ENCODE results near the gene SVOP. TPM values are rescaled to one million over a fixed set of nuclear protein-coding genes. Genes with fewer than 3 reads are reported as not detected.

SVOP gene
- total RNA-seq, 2 donors from 2014 or later = not detected

DNA sequence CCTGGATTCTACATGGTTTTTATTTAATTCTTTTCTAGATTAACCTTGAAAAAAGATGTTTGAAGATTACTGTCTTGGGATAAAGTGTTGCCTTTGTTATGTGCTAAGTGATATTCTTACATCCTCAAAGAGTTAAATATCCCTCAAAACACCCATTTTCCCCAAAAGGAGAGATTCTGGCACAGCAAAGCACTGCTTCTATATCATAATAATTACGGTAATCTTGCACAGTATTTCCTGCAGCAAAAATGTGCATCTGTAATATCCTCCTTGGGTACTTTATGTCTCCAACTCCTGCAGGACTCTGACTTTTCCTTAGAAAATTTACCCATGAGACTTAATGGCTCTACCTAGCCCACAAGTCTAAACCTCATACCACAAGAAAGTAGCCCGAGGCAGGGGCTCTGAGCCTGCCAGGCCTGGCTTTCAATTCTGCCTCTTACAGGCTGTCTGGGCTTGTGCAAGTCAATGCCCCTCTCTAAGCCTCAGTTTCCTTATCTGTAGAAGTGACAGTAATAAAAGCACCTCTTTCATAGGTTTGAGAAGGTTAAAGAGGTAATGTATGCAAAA is 45.8 kb downstream of the SVOP start:
- Histone ChIP-seq H3K9ac (ENCODE audit: extremely low read depth, low read length, poor library complexity, severe bottlenecking) (no peak overlapping the region), H3K4me3 (ENCODE audit: low read length) (no peak overlapping the region), H3K4me1 (ENCODE audit: control insufficient read depth, insufficient read depth, low read length) (no peaks in the 10 kb centered on the region), H3K27ac (ENCODE audit: low read depth, low read length) (no peak overlapping the region), H3K27me3 (ENCODE audit: control insufficient read depth, insufficient read depth, low read length, poor library complexity, severe bottlenecking) (peaks cover 7% of the 10 kb centered on the region), H3K9me3 (ENCODE audit: control insufficient read depth, low read length) (no peaks in the 10 kb centered on the region), H3K36me3 (ENCODE audit: control insufficient read depth, insufficient read depth, low read length) (no peaks in the 10 kb centered on the region)
- Mint-ChIP-seq H3K4me1 (no peaks in the 10 kb centered on the region), H3K27ac (no peak overlapping the region), H3K36me3 (ENCODE audit: low read depth) (no peaks in the 10 kb centered on the region), H3K27me3 (ENCODE audit: insufficient read depth) (no peaks in the 10 kb centered on the region), H3K4me3 (no peak overlapping the region), H3K9me3 (no peaks in the 10 kb centered on the region)
- TF ChIP-seq, protein P1, sequence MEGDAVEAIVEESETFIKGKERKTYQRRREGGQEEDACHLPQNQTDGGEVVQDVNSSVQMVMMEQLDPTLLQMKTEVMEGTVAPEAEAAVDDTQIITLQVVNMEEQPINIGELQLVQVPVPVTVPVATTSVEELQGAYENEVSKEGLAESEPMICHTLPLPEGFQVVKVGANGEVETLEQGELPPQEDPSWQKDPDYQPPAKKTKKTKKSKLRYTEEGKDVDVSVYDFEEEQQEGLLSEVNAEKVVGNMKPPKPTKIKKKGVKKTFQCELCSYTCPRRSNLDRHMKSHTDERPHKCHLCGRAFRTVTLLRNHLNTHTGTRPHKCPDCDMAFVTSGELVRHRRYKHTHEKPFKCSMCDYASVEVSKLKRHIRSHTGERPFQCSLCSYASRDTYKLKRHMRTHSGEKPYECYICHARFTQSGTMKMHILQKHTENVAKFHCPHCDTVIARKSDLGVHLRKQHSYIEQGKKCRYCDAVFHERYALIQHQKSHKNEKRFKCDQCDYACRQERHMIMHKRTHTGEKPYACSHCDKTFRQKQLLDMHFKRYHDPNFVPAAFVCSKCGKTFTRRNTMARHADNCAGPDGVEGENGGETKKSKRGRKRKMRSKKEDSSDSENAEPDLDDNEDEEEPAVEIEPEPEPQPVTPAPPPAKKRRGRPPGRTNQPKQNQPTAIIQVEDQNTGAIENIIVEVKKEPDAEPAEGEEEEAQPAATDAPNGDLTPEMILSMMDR (conservative IDR thresholded peaks at IDR 0.05) = no peak
- DNase-seq = no peak
- 93 to 100% methylated on average over 1 to 2 of the region's 2 CpGs for WGBS, 2 experiments (ENCODE audit: insufficient coverage in 1 of 2, insufficient read length in 1 of 2)

DNA sequence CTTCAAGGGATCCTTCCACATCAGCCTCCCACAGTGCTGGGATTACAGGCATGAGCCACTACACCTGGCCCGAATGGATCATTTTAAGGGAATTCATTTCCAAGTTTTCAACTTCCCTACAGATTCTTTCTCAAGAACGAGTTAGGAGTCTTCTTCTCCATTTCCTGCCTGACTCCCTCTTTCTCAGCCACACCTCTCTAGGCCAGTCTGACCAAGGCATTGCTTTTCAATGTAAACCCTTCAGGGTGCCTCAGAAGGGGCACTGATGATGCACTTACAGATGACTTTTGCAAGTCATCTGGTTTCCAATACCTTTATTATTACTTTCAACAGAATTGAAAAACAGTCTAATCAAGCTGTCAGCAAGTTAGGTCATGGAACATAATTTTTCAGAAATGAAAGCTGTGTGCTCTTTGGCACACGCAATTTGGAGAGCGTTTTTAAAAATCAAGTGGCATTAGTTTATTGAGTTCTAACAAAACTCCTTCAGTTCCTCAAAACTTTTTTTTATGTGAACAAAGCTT is 47.2 kb downstream of the SVOP start:
- Histone ChIP-seq H3K27me3 (ENCODE audit: control insufficient read depth, insufficient read depth, low read length, poor library complexity, severe bottlenecking) (peaks cover 7% of the 10 kb centered on the region), H3K36me3 (ENCODE audit: control insufficient read depth, insufficient read depth, low read length) (no peaks in the 10 kb centered on the region), H3K9ac (ENCODE audit: extremely low read depth, low read length, poor library complexity, severe bottlenecking) (no peak overlapping the region), H3K27ac (ENCODE audit: low read depth, low read length) (no peak overlapping the region), H3K4me3 (ENCODE audit: low read length) (no peak overlapping the region), H3K9me3 (ENCODE audit: control insufficient read depth, low read length) (no peaks in the 10 kb centered on the region), H3K4me1 (ENCODE audit: control insufficient read depth, insufficient read depth, low read length) (no peaks in the 10 kb centered on the region)
- Mint-ChIP-seq H3K27ac (no peak overlapping the region), H3K27me3 (ENCODE audit: insufficient read depth) (no peaks in the 10 kb centered on the region), H3K36me3 (ENCODE audit: low read depth) (no peaks in the 10 kb centered on the region), H3K9me3 (no peaks in the 10 kb centered on the region), H3K4me3 (no peak overlapping the region), H3K4me1 (no peaks in the 10 kb centered on the region)
- TF ChIP-seq, protein P1 (conservative IDR thresholded peaks at IDR 0.05) = no peak
- 74 to 78% methylated on average over 4 of the region's 4 CpGs for WGBS, 2 experiments (ENCODE audit: insufficient coverage in 1 of 2, insufficient read length in 1 of 2)
- DNase-seq = peak; percentile 78

DNA sequence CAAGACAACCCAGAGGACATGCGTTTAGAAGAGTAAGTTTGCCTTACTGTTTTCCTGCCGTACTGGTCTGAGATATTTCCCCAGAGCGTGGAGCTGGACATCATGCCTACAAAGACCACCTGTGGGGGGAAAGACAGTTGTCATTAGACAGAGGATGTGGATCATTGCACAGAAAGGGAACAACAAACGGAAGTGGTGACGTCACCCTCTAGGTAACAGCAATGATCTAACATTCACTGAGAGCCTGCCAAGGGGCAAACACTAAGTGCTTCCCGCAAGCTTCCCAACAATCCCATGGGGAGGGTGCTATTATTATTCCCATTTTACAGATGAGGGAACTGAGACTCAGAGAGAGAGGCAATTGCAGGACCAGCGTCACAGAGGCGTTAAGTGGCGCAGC is 48.5 kb downstream of the SVOP start:
- peaks cover 5% of the 10 kb centered on the region for H3K27me3 ChIP-seq (ENCODE audit: control insufficient read depth, insufficient read depth, low read length, poor library complexity, severe bottlenecking)
- no peak overlapping the region for H3K4me3 Mint-ChIP-seq
- H3K27ac ChIP-seq (ENCODE audit: low read depth, low read length) = no peak overlapping the region
- no peaks in the 10 kb centered on the region for H3K4me1 Mint-ChIP-seq
- H3K9ac ChIP-seq (ENCODE audit: extremely low read depth, low read length, poor library complexity, severe bottlenecking) = no peak overlapping the region
- no peaks in the 10 kb centered on the region for H3K36me3 ChIP-seq (ENCODE audit: control insufficient read depth, insufficient read depth, low read length)
- H3K36me3 Mint-ChIP-seq (ENCODE audit: low read depth) = no peaks in the 10 kb centered on the region
- H3K27ac Mint-ChIP-seq = no peak overlapping the region
- H3K4me3 ChIP-seq (ENCODE audit: low read length) = no peak overlapping the region
- peaks cover 3% of the 10 kb centered on the region for H3K27me3 Mint-ChIP-seq (ENCODE audit: insufficient read depth)
- H3K4me1 ChIP-seq (ENCODE audit: control insufficient read depth, insufficient read depth, low read length) = no peaks in the 10 kb centered on the region
- no peak for DNase-seq
- TF ChIP-seq, protein P1 (conservative IDR thresholded peaks at IDR 0.05) = no peak
- WGBS, 2 experiments (ENCODE audit: insufficient coverage in 1 of 2, insufficient read length in 1 of 2) = 90 to 98% methylated on average over 6 to 9 of the region's 9 CpGs
- no peaks in the 10 kb centered on the region for H3K9me3 Mint-ChIP-seq
- no peaks in the 10 kb centered on the region for H3K9me3 ChIP-seq (ENCODE audit: control insufficient read depth, low read length)
